Measurements from ENCODE around the gene TFIP11.

The TFIP11 gene

DNA sequence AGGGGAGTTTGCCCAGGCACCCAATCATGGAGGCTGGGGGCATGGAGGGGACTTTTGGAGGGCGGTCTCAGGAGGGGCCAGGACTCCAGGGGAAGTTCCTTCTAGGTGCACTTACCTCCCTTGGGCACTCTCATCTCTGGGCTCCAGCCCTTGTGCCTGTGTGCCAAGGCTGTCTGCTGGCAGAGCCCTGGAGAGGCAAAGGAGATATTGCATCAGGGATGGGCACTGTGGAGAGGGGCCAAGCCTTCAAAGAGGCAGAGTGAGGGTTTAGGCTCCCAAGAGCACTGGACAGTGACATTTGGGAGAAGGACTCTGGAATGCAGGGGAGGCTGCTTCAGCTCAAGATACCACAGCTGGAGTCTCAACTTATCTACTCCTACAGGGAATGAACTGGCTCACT is 32.2 kb upstream of the TFIP11 start:
- peaks cover 0 to 3% of the 10 kb centered on the region in 2 donors for H3K4me1 ChIP-seq (ENCODE audit: control insufficient read depth in 1 of 2, insufficient read depth in 2 of 2, low read length in 2 of 2)
- H3K4me3 ChIP-seq (ENCODE audit: low read depth in 1 of 2, low read length in 2 of 2): no peak overlapping the region
- peaks cover 8 to 27% of the 10 kb centered on the region in 2 donors for H3K36me3 ChIP-seq (ENCODE audit: control insufficient read depth in 1 of 2, insufficient read depth in 2 of 2, low read length in 2 of 2)
- H3K9ac ChIP-seq (ENCODE audit: low read depth in 1 of 2, low read length in 2 of 2): no peak overlapping the region
- H3K9me3 ChIP-seq (ENCODE audit: control insufficient read depth in 1 of 2, low read length in 2 of 2): no peaks in the 10 kb centered on the region
- no peaks in the 10 kb centered on the region for H3K27me3 ChIP-seq (ENCODE audit: control insufficient read depth in 1 of 2, insufficient read depth in 2 of 2, low read length in 2 of 2)
- no peak overlapping the region for H3K27ac ChIP-seq (ENCODE audit: low read depth, low read length)

DNA sequence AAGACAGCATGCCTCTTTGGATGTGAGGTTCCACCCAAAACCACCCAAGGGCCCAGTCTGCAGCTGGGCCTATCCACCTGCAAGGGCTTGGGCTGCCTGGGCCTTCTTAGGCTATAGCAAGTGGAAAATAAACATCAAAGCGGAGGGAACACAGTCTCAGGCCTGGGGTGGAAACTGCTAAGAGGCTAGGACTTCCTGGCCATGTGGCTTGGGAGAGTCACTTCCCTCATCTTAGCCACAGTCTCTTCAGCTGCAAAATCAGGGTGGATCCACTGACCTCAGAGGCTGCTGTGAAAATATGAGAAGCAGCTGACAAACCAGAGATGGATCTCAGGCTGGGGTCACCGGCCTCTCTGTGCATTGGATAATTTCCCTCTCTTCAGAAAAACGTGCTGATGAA is 30.6 kb upstream of the TFIP11 start:
- Histone ChIP-seq H3K9ac (ENCODE audit: low read depth in 1 of 2, low read length in 2 of 2) (no peak overlapping the region), H3K36me3 (ENCODE audit: control insufficient read depth in 1 of 2, insufficient read depth in 2 of 2, low read length in 2 of 2) (peaks cover 8 to 36% of the 10 kb centered on the region in 2 donors), H3K9me3 (ENCODE audit: control insufficient read depth in 1 of 2, low read length in 2 of 2) (no peaks in the 10 kb centered on the region), H3K4me3 (ENCODE audit: low read depth in 1 of 2, low read length in 2 of 2) (no peak overlapping the region), H3K27me3 (ENCODE audit: control insufficient read depth in 1 of 2, insufficient read depth in 2 of 2, low read length in 2 of 2) (no peaks in the 10 kb centered on the region), H3K27ac (ENCODE audit: low read depth, low read length) (no peak overlapping the region), H3K4me1 (ENCODE audit: control insufficient read depth in 1 of 2, insufficient read depth in 2 of 2, low read length in 2 of 2) (peaks cover 0 to 3% of the 10 kb centered on the region in 2 donors)

DNA sequence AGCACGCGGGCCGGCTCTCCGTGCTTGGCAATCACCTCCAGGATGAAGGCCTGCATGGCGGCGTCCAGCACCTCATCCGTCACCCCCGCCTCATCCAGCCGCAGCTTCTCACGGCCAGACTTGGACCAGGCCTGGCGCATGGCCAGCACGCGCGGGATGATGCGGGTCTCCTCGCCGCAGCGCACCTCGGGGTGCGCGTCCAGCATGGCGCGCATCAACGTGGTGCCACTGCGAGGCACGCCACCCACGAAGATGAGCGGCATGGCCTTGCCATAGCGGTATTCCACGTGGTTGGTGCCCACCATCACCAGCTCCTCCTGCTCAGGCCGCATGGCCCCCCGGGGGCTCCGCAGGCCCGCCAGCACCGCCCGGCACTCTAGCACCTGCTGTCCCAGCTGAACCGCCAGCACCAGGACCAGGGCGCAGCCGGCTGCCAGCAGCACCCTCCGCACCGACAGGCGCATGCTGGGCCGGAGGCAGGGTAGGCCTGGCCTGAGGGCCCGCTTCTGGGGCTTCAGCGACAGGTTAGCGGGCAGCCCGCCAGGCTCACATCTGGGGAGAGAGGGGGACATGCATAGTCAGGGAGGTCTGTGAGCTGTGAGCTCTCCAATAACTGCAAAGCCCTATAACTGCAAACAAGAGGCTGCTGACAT is 29.0 kb upstream of the TFIP11 start:
- Histone ChIP-seq H3K36me3 (ENCODE audit: control insufficient read depth in 1 of 2, insufficient read depth in 2 of 2, low read length in 2 of 2) (peaks cover 8 to 40% of the 10 kb centered on the region in 2 donors), H3K9me3 (ENCODE audit: control insufficient read depth in 1 of 2, low read length in 2 of 2) (no peaks in the 10 kb centered on the region), H3K27me3 (ENCODE audit: control insufficient read depth in 1 of 2, insufficient read depth in 2 of 2, low read length in 2 of 2) (no peaks in the 10 kb centered on the region), H3K27ac (ENCODE audit: low read depth, low read length) (no peak overlapping the region), H3K4me1 (ENCODE audit: control insufficient read depth in 1 of 2, insufficient read depth in 2 of 2, low read length in 2 of 2) (peaks cover 0 to 3% of the 10 kb centered on the region in 2 donors), H3K9ac (ENCODE audit: low read depth in 1 of 2, low read length in 2 of 2) (no peak overlapping the region), H3K4me3 (ENCODE audit: low read depth in 1 of 2, low read length in 2 of 2) (no peak overlapping the region)

DNA sequence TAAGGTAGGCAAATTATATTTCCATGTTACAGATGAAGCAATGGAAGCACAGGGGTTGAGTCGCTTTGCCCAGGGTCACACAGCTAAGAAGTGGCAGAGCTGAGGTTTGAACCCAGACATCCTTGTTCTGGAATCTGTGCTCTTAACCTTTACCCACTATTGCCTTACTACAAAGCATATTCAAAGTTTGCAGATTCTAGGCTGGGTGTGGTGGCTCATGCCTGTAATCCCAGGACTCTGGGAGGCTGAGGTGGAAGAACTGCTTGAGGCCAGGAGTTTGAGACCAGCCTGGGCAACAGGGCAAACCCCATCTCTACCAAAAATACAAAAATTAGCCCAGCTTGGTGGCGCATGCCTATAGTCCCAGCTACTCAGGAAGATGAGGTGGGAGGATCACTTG is 27.8 kb upstream of the TFIP11 start:
- Histone ChIP-seq H3K4me1 (ENCODE audit: control insufficient read depth in 1 of 2, insufficient read depth in 2 of 2, low read length in 2 of 2) (peaks cover 3 to 4% of the 10 kb centered on the region in 2 donors), H3K27ac (ENCODE audit: low read depth, low read length) (no peak overlapping the region), H3K9me3 (ENCODE audit: control insufficient read depth in 1 of 2, low read length in 2 of 2) (no peaks in the 10 kb centered on the region), H3K27me3 (ENCODE audit: control insufficient read depth in 1 of 2, insufficient read depth in 2 of 2, low read length in 2 of 2) (no peaks in the 10 kb centered on the region), H3K4me3 (ENCODE audit: low read depth in 1 of 2, low read length in 2 of 2) (no peak overlapping the region), H3K36me3 (ENCODE audit: control insufficient read depth in 1 of 2, insufficient read depth in 2 of 2, low read length in 2 of 2) (peaks cover 8 to 44% of the 10 kb centered on the region in 2 donors), H3K9ac (ENCODE audit: low read depth in 1 of 2, low read length in 2 of 2) (no peak overlapping the region)

DNA sequence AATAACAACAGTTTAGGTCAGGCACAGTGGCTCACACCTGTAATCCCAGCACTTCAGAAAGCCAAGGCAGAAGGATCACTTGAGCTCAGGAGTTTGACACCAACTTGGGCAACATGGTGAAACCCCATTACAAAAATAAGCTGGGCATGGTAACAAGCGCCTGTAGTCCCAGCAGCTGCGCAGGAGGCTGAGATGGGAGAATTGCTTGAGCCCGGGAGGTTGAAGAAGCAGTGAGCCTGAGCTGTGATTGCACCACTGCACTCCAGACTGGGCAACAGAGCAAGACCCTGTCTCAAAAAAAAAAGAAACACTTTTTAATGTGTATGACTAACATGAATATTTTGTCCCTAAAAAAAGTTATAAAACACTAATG is 24.5 kb upstream of the TFIP11 start:
- no peak overlapping the region for H3K27ac ChIP-seq (ENCODE audit: low read depth, low read length)
- no peaks in the 10 kb centered on the region for H3K9me3 ChIP-seq (ENCODE audit: control insufficient read depth in 1 of 2, low read length in 2 of 2)
- H3K9ac ChIP-seq (ENCODE audit: low read depth in 1 of 2, low read length in 2 of 2): no peak overlapping the region
- H3K4me1 ChIP-seq (ENCODE audit: control insufficient read depth in 1 of 2, insufficient read depth in 2 of 2, low read length in 2 of 2): peaks cover 4 to 6% of the 10 kb centered on the region in 2 donors
- no peak overlapping the region for H3K4me3 ChIP-seq (ENCODE audit: low read depth in 1 of 2, low read length in 2 of 2)
- no peaks in the 10 kb centered on the region for H3K27me3 ChIP-seq (ENCODE audit: control insufficient read depth in 1 of 2, insufficient read depth in 2 of 2, low read length in 2 of 2)
- peaks cover 12 to 50% of the 10 kb centered on the region in 2 donors for H3K36me3 ChIP-seq (ENCODE audit: control insufficient read depth in 1 of 2, insufficient read depth in 2 of 2, low read length in 2 of 2)

DNA sequence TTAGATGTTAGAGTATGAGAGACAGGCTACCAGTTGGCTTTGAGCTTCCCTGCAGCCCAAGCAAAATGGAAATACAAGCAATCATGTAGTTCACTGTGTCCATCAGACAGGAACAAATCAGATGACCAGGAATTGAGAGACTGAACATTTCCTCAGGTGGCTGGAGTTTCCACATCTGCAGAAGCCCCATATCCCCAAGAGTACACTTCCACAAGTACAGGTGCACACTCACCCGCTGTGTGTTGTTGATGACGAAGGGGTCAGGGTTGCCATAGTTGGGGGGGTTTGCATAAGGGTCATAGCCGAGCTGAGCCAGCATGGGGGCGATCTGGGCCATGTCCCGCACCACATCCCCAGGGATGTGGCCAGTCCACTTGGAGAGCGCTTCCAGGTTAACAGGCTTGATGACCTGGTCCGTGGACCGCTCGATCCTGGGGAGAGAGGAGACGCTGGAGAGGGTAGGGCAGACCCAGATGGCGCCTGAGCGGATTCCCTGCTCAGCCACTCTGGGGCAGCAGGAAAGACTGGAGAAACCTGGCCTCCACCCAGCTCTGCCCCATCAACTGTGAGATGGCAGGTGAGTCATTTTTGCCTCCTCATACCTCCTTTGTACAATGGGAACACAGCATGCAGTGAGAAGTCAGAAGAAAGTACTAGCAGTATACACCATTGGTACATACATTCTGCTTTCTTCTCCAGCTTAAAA is 23.9 kb upstream of the TFIP11 start:
- H3K27ac ChIP-seq (ENCODE audit: low read depth, low read length): no peak overlapping the region
- peaks cover 4 to 6% of the 10 kb centered on the region in 2 donors for H3K4me1 ChIP-seq (ENCODE audit: control insufficient read depth in 1 of 2, insufficient read depth in 2 of 2, low read length in 2 of 2)
- H3K9ac ChIP-seq (ENCODE audit: low read depth in 1 of 2, low read length in 2 of 2): no peak overlapping the region
- H3K4me3 ChIP-seq (ENCODE audit: low read depth in 1 of 2, low read length in 2 of 2): no peak overlapping the region
- peaks cover 12 to 47% of the 10 kb centered on the region in 2 donors for H3K36me3 ChIP-seq (ENCODE audit: control insufficient read depth in 1 of 2, insufficient read depth in 2 of 2, low read length in 2 of 2)
- H3K9me3 ChIP-seq (ENCODE audit: control insufficient read depth in 1 of 2, low read length in 2 of 2): no peaks in the 10 kb centered on the region
- H3K27me3 ChIP-seq (ENCODE audit: control insufficient read depth in 1 of 2, insufficient read depth in 2 of 2, low read length in 2 of 2): no peaks in the 10 kb centered on the region

DNA sequence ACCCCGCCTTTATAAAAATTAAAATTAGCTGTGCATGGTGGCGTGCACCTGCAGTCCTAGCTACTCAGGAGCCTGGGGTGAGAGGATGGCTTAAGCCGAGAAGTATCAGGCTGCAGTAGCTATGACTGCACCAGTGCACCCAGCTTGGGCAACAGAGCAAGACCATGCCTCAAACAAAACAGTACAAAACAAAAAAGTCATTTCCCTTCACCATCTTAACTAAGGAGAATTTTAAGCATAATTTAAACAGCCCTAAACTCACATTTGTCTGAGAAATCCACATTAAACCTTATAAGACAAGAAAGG is 23.3 kb upstream of the TFIP11 start:
- peaks cover 9 to 41% of the 10 kb centered on the region in 2 donors for H3K36me3 ChIP-seq (ENCODE audit: control insufficient read depth in 1 of 2, insufficient read depth in 2 of 2, low read length in 2 of 2)
- peaks cover 4 to 6% of the 10 kb centered on the region in 2 donors for H3K4me1 ChIP-seq (ENCODE audit: control insufficient read depth in 1 of 2, insufficient read depth in 2 of 2, low read length in 2 of 2)

DNA sequence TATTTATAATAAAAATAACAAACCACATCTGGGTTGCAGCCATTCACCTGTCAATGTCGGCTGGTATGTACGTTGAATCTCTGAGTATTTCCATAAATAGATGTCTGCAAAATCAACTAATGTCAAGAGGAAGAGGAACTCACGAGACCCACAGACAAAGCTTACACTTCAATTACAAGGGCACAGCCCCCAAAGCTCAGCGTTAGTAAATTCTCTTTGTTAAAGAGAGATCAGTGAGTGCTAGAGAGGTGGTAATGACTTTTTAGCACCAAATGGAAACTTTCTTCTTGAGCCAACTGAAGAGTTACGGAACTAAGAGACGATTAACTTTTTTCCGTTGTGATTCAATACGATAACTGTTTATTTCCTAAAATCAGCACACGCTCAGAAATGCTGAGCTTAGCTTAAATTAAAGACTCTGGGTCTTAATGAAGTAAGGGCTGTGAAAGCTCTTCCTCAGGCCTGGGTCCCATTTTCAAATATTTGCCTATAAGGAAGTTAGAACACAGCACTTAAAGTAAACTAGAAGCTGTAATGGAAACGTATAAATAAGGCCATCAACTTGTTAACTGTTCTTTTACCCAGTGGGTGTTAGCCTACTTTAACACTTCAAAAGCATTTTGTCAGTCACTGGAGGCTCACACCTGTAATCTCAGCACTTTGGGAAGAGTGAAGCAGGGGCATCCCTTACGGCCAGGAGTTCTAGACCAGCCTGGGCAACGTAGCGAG is 22.8 kb upstream of the TFIP11 start:
- Histone ChIP-seq H3K36me3 (ENCODE audit: control insufficient read depth in 1 of 2, insufficient read depth in 2 of 2, low read length in 2 of 2) (peaks cover 9 to 41% of the 10 kb centered on the region in 2 donors), H3K9me3 (ENCODE audit: control insufficient read depth in 1 of 2, low read length in 2 of 2) (no peaks in the 10 kb centered on the region), H3K4me1 (ENCODE audit: control insufficient read depth in 1 of 2, insufficient read depth in 2 of 2, low read length in 2 of 2) (peaks cover 4 to 6% of the 10 kb centered on the region in 2 donors), H3K27ac (ENCODE audit: low read depth, low read length) (peak overlapping the region; percentile 36), H3K9ac (ENCODE audit: low read depth in 1 of 2, low read length in 2 of 2) (no peak overlapping the region), H3K27me3 (ENCODE audit: control insufficient read depth in 1 of 2, insufficient read depth in 2 of 2, low read length in 2 of 2) (no peaks in the 10 kb centered on the region), H3K4me3 (ENCODE audit: low read depth in 1 of 2, low read length in 2 of 2) (no peak overlapping the region)

More for the DNA sequence above, 23.3 kb upstream of the TFIP11 start:
- Histone ChIP-seq H3K27ac (ENCODE audit: low read depth, low read length) (no peak overlapping the region), H3K27me3 (ENCODE audit: control insufficient read depth in 1 of 2, insufficient read depth in 2 of 2, low read length in 2 of 2) (no peaks in the 10 kb centered on the region), H3K9ac (ENCODE audit: low read depth in 1 of 2, low read length in 2 of 2) (no peak overlapping the region), H3K4me3 (ENCODE audit: low read depth in 1 of 2, low read length in 2 of 2) (no peak overlapping the region), H3K9me3 (ENCODE audit: control insufficient read depth in 1 of 2, low read length in 2 of 2) (no peaks in the 10 kb centered on the region)

DNA sequence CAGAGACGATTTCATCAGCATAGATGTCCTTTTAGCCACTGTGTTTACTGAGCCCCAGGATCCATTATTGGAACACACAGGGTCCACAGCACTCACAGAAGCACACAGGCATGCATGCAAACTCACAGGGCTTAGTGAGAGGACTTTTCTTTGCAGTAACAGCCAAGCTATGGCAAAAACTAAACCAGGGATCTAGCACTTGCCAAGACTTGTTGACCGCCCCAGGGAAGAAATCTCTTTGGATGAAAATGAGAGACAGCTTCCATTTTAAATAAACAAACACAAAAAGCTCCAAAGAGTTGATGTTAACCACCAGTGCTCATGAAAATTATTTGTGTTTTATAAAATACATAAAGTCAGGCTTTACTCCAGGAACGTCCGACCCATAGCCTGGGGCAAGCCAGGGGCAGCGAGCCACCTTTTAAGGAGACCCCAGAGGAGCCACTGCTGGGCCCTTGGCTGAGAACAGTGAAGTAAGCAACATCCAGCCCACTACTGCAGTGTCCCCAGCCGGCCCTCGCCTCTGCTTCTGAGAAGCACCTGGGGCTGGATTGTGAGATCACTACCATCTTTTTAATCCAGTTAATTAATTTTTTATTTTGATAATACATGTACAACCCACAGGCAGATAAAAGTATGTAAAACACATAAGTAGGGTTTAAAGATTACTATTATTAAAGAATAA is 22.0 kb upstream of the TFIP11 start:
- Histone ChIP-seq H3K27me3 (ENCODE audit: control insufficient read depth in 1 of 2, insufficient read depth in 2 of 2, low read length in 2 of 2) (no peaks in the 10 kb centered on the region), H3K9me3 (ENCODE audit: control insufficient read depth in 1 of 2, low read length in 2 of 2) (no peaks in the 10 kb centered on the region), H3K27ac (ENCODE audit: low read depth, low read length) (no peak overlapping the region), H3K9ac (ENCODE audit: low read depth in 1 of 2, low read length in 2 of 2) (no peak overlapping the region), H3K4me1 (ENCODE audit: control insufficient read depth in 1 of 2, insufficient read depth in 2 of 2, low read length in 2 of 2) (peaks cover 4 to 6% of the 10 kb centered on the region in 2 donors), H3K4me3 (ENCODE audit: low read depth in 1 of 2, low read length in 2 of 2) (no peak overlapping the region), H3K36me3 (ENCODE audit: control insufficient read depth in 1 of 2, insufficient read depth in 2 of 2, low read length in 2 of 2) (peaks cover 13 to 38% of the 10 kb centered on the region in 2 donors)

DNA sequence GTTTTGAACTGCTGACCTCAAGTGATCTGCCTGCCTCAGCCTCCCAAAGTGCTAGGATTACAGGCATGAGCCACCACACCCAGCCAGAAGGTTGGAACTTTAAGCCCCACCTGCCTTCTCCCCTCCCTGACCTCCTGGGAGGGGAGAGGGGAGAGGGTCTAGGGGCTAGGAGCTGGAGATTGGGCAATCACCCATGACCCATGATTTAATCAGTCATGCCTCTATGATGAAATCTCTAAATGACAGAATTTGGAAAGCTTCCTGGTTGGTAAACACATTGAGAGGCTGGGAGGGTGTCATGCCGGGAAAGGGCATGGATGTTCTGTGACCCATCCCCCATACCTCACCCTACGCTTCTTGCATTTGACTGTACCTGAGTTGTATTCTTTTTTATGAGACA is 17.1 kb upstream of the TFIP11 start:
- no peaks in the 10 kb centered on the region for H3K27me3 ChIP-seq (ENCODE audit: control insufficient read depth in 1 of 2, insufficient read depth in 2 of 2, low read length in 2 of 2)
- peaks cover 6 to 11% of the 10 kb centered on the region in 2 donors for H3K4me1 ChIP-seq (ENCODE audit: control insufficient read depth in 1 of 2, insufficient read depth in 2 of 2, low read length in 2 of 2)
- no peaks in the 10 kb centered on the region for H3K9me3 ChIP-seq (ENCODE audit: control insufficient read depth in 1 of 2, low read length in 2 of 2)
- H3K27ac ChIP-seq (ENCODE audit: low read depth, low read length): no peak overlapping the region
- H3K4me3 ChIP-seq (ENCODE audit: low read depth in 1 of 2, low read length in 2 of 2): no peak overlapping the region
- H3K36me3 ChIP-seq (ENCODE audit: control insufficient read depth in 1 of 2, insufficient read depth in 2 of 2, low read length in 2 of 2): peaks cover 19 to 41% of the 10 kb centered on the region in 2 donors
- no peak overlapping the region for H3K9ac ChIP-seq (ENCODE audit: low read depth in 1 of 2, low read length in 2 of 2)

All from duodenal mucosa (tissue), 2 donors.